Right lobe of liver (tissue), 4 donors: ENCODE measurements around the gene DPYD.

ENCODE experiments used
- CTCF ChIP-seq, 4 donors: fragments of 200-600 bp in 3 of 4; fragments of 450-650 bp in 1 of 4; IDR thresholded peaks; one replicate each; pipeline versions ENCODE4 v1.5.1 to v1.8.0; 2016 to 2022; ENCODE audit warnings: antibody characterized with exemption in 4 of 4, mild to moderate bottlenecking in 2 of 4
- POLR2A ChIP-seq: fragments of 450-650 bp; IDR thresholded peaks from one replicate; pipeline ENCODE4 v1.6.1; 2017; ENCODE audit warnings: antibody characterized with exemption, mild to moderate bottlenecking
- donor health status: DM: no; HTN: no; CAD: no.
- donor health status: DM: no; HTN: no; CAD: no.
- donor health status: DM: no; HTN: yes; CAD: no.

GRCh38 chr1:97677702-97678101, 243.1 kb downstream of the DPYD start:
- TF ChIP-seq POLR2A (no peak), CTCF (IDR thresholded peaks at IDR 0.05) (no peak)
